Measurements from ENCODE around the gene TMEM182. TPM values are rescaled to one million over a fixed set of nuclear protein-coding genes. Genes with fewer than 3 reads are reported as not detected.

TMEM182 gene
- total and polyA plus RNA-seq, 9 of the 15 experiments (the other 6 are each of a cell fraction or from before 2014, with no cell fraction given), result 5.2 to 11.4 (median 7.5) TPM

GRCh38 chr2:102788216-102788884 is 26.5 kb downstream of the TMEM182 start (continued):
- no peak for TF ChIP-seq SIRT6 (IDR thresholded peaks at IDR 0.05; ENCODE audit: low read depth, low read length)
- TF ChIP-seq ZNF764 (CRISPR knock-in tag; IDR thresholded peaks at IDR 0.05; ENCODE audit: low read depth), result no peak
- TF ChIP-seq E2F1 (CRISPR knock-in tag; IDR thresholded peaks at IDR 0.05), result no peak
- TF ChIP-seq ZNF253 (CRISPR knock-in tag; conservative IDR thresholded peaks at IDR 0.05), result no peak

GRCh38 chr2:102788885-102789260 is 27.0 kb downstream of the TMEM182 start:
- Histone ChIP-seq H2AFZ (ENCODE audit: low read depth, low read length) (no peak overlapping the region), H3K9me1 (ENCODE audit: control insufficient read depth, insufficient read depth, low read length) (peaks cover 3% of the 10 kb centered on the region), H3K36me3 (ENCODE audit: control insufficient read depth, insufficient read depth, low read length) (no peaks in the 10 kb centered on the region; the same call in 2 of the 3 replicates), H3K4me1 (replicated peaks in 1 of 2; ENCODE audit: control insufficient read depth in 2 of 2, insufficient read depth in 2 of 2, low read length in 2 of 2) (no peaks in the 10 kb centered on the region), H3K4me3 (no peak overlapping the region), H4K20me1 (replicated peaks; ENCODE audit: control insufficient read depth, insufficient read depth, low read length) (no peaks in the 10 kb centered on the region), H3K79me2 (ENCODE audit: control insufficient read depth, insufficient read depth, low read length) (no peaks in the 10 kb centered on the region), H3K9me3 (replicated peaks; ENCODE audit: control insufficient read depth, insufficient read depth, low read depth, low read length) (no peaks in the 10 kb centered on the region), H3K9ac (ENCODE audit: insufficient read depth in 1 of 2, low read depth in 2 of 2, low read length in 2 of 2) (no peak overlapping the region), H3K27me3 (ENCODE audit: control insufficient read depth in 2 of 2, insufficient read depth in 2 of 2, low read length in 2 of 2) (no peaks in the 10 kb centered on the region), H3K27ac (ENCODE audit: extremely low read depth, low read depth, low read length) (no peak overlapping the region), H3K4me2 (ENCODE audit: insufficient read depth, low read length) (no peak overlapping the region)
- no peak for ATAC-seq
- no peak for TF ChIP-seq TEAD2 (tag; IDR thresholded peaks at IDR 0.05)
- TF ChIP-seq ZNF445 (CRISPR knock-in tag; IDR thresholded peaks at IDR 0.05; ENCODE audit: low read depth), result no peak
- no peak for TF ChIP-seq ETS2 (tag; IDR thresholded peaks at IDR 0.05; ENCODE audit: borderline replicate concordance, poor library complexity, severe bottlenecking)
- no peak for TF ChIP-seq ZNF644 (tag; IDR thresholded peaks at IDR 0.05; ENCODE audit: low read depth)
- no peak for TF ChIP-seq ZNF175 (CRISPR knock-in tag; IDR thresholded peaks at IDR 0.05; ENCODE audit: low read depth)
- no peak for TF ChIP-seq ZBTB26 (CRISPR knock-in tag; IDR thresholded peaks at IDR 0.05)
- TF ChIP-seq NFE2 (IDR thresholded peaks at IDR 0.05; ENCODE audit: low read depth), result no peak
- WGBS (ENCODE audit: insufficient coverage, low coverage, missing lambda C conversion rate), result 52% methylated on average over 8 of the region's 8 CpGs
- in situ Hi-C loops (cut with MboI) (no loop called here), intact Hi-C loops (cut with micrococcal nuclease) (no loop called here)
- no TSS peak for BruUV-seq (replicated peaks)
- ChIA-PET POLR2A (no interaction called here), CTCF (ENCODE audit: low intra/inter-chr PET ratio) (no interaction called here)
- no peak for FAIRE-seq
- no peak for DNase-seq (ENCODE audit: extremely low read depth in 1 of 4, low spot score in 3 of 4)

All from K562 (cell line).